ENCODE measurements around the gene FNDC11. TPM values are rescaled to one million over a fixed set of nuclear protein-coding genes. Genes with fewer than 3 reads are reported as not detected.

FNDC11 gene
- 0.85 and 3.1 TPM in 2 replicates for total RNA-seq

GRCh38 chr20:63553933-63554290 is at the start of gene FNDC11:
TSS of gene FNDC11 (plus strand) at chr20:63554159. CDS start at chr20:63555664, 1,505 bp downstream.

GRCh38 chr20:63520504-63520933 is 33.4 kb upstream of the FNDC11 start, which contains the start of gene PPDPF:
TSS of gene PPDPF (plus strand) at chr20:63520765. CDS start at chr20:63521309, 544 bp downstream.

GRCh38 chr20:63536997-63537524 is 16.9 kb upstream of the FNDC11 start, which contains the start of gene PTK6:
TSS of gene PTK6 (minus strand) at chr20:63537376. CDS start at chr20:63537314, 62 bp downstream.

GRCh38 chr20:63547725-63548480 is 6.1 kb upstream of the FNDC11 start, which contains the start of gene SRMS:
TSS of gene SRMS (minus strand) at chr20:63547749. CDS start at chr20:63547463, 286 bp downstream.

GRCh38 chr20:63574156-63574828 is 20.3 kb downstream of the FNDC11 start, which contains the start of gene HELZ2:
TSS of gene HELZ2 (minus strand) at chr20:63574239. CDS start at chr20:63572385, 1,854 bp downstream.

Other genes starting within 250 kb of the FNDC11 start
- gene CHRNA4, start 192.8 kb upstream of the FNDC11 start, total RNA-seq = not detected in 2 replicates
- gene KCNQ2, start 81.5 kb upstream of the FNDC11 start, total RNA-seq = not detected in 2 replicates
- gene EEF1A2, start 55.1 kb upstream of the FNDC11 start, total RNA-seq = 0.43 and 0.96 TPM in 2 replicates
- 66.5 and 77.1 TPM in 2 replicates for gene PPDPF, start 33.4 kb upstream of the FNDC11 start, total RNA-seq
- gene PTK6, start 16.8 kb upstream of the FNDC11 start, total RNA-seq = 31.1 and 59.7 TPM in 2 replicates
- gene SRMS, start 6.4 kb upstream of the FNDC11 start, total RNA-seq = 0.43 TPM in 1 of 2 replicates, not detected in the other
- gene HELZ2, start 20.1 kb downstream of the FNDC11 start, total RNA-seq = 20.7 and 80.2 TPM in 2 replicates
- gene GMEB2, start 72.9 kb downstream of the FNDC11 start, total RNA-seq = 11.1 and 15.3 TPM in 2 replicates
- 0.85 and 7.7 TPM in 2 replicates for gene STMN3, start 99.3 kb downstream of the FNDC11 start, total RNA-seq
- gene RTEL1, start 104.2 kb downstream of the FNDC11 start, total RNA-seq = 2.8 and 5.3 TPM in 2 replicates
- 7.5 and 254 TPM in 2 replicates for gene TNFRSF6B, start 142.5 kb downstream of the FNDC11 start, total RNA-seq
- 17.5 and 42.9 TPM in 2 replicates for gene ARFRP1, start 153.8 kb downstream of the FNDC11 start, total RNA-seq
- 13.2 and 21.2 TPM in 2 replicates for gene ZGPAT, start 153.9 kb downstream of the FNDC11 start, total RNA-seq
- 1.7 and 2.7 TPM in 2 replicates for gene LIME1, start 182.5 kb downstream of the FNDC11 start, total RNA-seq
- 26.3 and 44.1 TPM in 2 replicates for gene SLC2A4RG, start 185.6 kb downstream of the FNDC11 start, total RNA-seq